GM12878 (cell line): ENCODE measurements around the gene MYD88. TPM values are rescaled to one million over a fixed set of nuclear protein-coding genes. Genes with fewer than 3 reads are reported as not detected.
A peak's percentile ranks its signal among the peaks of the same experiment; 100 is the strongest.
"Not testable (repeated sequence)": the region's sequence is repeated elsewhere in the genome, so short reads cannot be mapped to it uniquely, and the experiment has no call there.

ENCODE experiments used
- ATAC-seq: fragments of 200-7000 bp; cut with Tn5 transposase; 3 replicates; pipeline ENCODE4 v1.9.1; 2020; ENCODE audit warnings: mild to moderate bottlenecking, moderate library complexity
- BruUV-seq: library from RNA; stranded (reverse); fragments of 400-500 nt; replicated peaks from 2 replicates; lab custom pipeline; 2021; lab: Mats Ljungman, UMichigan
- CTCF ChIA-PET: fragments of 300-600 bp; sonication (Branson Sonifier 250); formaldehyde crosslinking; extraction: SDS; loops from one replicate; lab custom pipeline; 2021; ENCODE audit warnings: inconsistent platforms; lab: Yijun Ruan, JAX
- POLR2A ChIA-PET: fragments of 350-600 bp; formaldehyde crosslinking; extraction: SDS; loops from one replicate; lab custom pipeline; 2021; ENCODE audit warnings: inconsistent platforms; lab: Charles Lee
- RAD21 ChIA-PET: fragments of 300-600 bp; sonication (Branson Sonifier 250); formaldehyde crosslinking; loops from one replicate; lab custom pipeline; 2023; ENCODE audit warnings: antibody characterized with exemption; ENCODE audit not compliant: unreplicated experiment; lab: Charles Lee
- SMC1A ChIA-PET: fragments of 300-600 bp; sonication (Branson Sonifier 250); formaldehyde crosslinking; loops from one replicate; lab custom pipeline; 2023; ENCODE audit not compliant: unreplicated experiment, uncharacterized antibody; lab: Charles Lee
- DNase-seq: peaks from one replicate; pipeline ENCODE4 v3.0.0-alpha.2; 2011; ENCODE audit warnings: low read depth, low spot score
- FAIRE-seq: peaks from 3 replicates; lab custom pipeline; 2011; peaks lifted over from hg19 to GRCh38; lab: Jason Lieb, UNC
- H2AFZ ChIP-seq: 2 replicates; pipeline ENCODE4 v1.6.0; 2011; ENCODE audit warnings: low read depth, low read length, control low read depth; ENCODE audit not compliant: control insufficient read depth
- H3K27ac ChIP-seq: 2 replicates; pipeline ENCODE4 v1.5.1; 2011; ENCODE audit warnings: control low read depth; ENCODE audit not compliant: control insufficient read depth, insufficient read depth
- H3K27me3 ChIP-seq, 2 experiments: replicated peaks in 1 of 2; 2 replicates each; pipeline versions ENCODE4 v1.6.0 to v1.6.1; 2011; ENCODE audit warnings: low read length in 1 of 2; ENCODE audit not compliant: control insufficient read depth in 2 of 2, insufficient read depth in 2 of 2
- H3K36me3 ChIP-seq, 2 experiments: 2 replicates each; pipeline ENCODE4 v1.5.1; 2011; ENCODE audit warnings: low read length in 1 of 2; ENCODE audit not compliant: control insufficient read depth in 2 of 2, insufficient read depth in 2 of 2
- H3K4me1 ChIP-seq: 2 replicates; pipeline ENCODE4 v1.6.1; 2011; ENCODE audit warnings: mild to moderate bottlenecking, low read length, moderate library complexity, mixed read lengths; ENCODE audit not compliant: control insufficient read depth, insufficient read depth
- H3K4me2 ChIP-seq: 2 replicates; pipeline ENCODE4 v1.6.0; 2011; ENCODE audit warnings: control low read depth; ENCODE audit not compliant: control insufficient read depth, insufficient read depth
- H3K4me3 ChIP-seq: fragments of 200-600 bp; sonication (generic); 2 replicates; pipeline ENCODE4 v1.5.1; 2016
- H3K79me2 ChIP-seq: 2 replicates; pipeline ENCODE4 v1.6.0; 2011; ENCODE audit warnings: low read length; ENCODE audit not compliant: control insufficient read depth, insufficient read depth
- H3K9ac ChIP-seq: 2 replicates; pipeline ENCODE4 v1.8.0; 2011; ENCODE audit warnings: low read length, control low read depth, mixed read lengths; ENCODE audit not compliant: control insufficient read depth, insufficient read depth
- H3K9me3 ChIP-seq: replicated peaks from 3 replicates; pipeline ENCODE4 v1.5.1; 2011; ENCODE audit warnings: mild to moderate bottlenecking, low read length; ENCODE audit not compliant: control insufficient read depth, insufficient read depth
- H4K20me1 ChIP-seq: 2 replicates; pipeline ENCODE4 v1.6.0; 2011; ENCODE audit not compliant: control insufficient read depth, insufficient read depth
- ASH2L ChIP-seq: fragments of 300-600, 200-600 bp; sonication (generic); IDR thresholded peaks from 2 replicates; pipeline ENCODE4 v1.6.1; 2017; ENCODE audit warnings: low read depth, mild to moderate bottlenecking, borderline replicate concordance
- CTCF ChIP-seq, 3 experiments: IDR thresholded peaks in 2 of 3; conservative IDR thresholded peaks in 1 of 3; 2 replicates each; pipeline ENCODE4 v1.5.1; 2011; ENCODE audit warnings: low read depth in 3 of 3, low read length in 3 of 3, mild to moderate bottlenecking in 3 of 3, control low read depth in 2 of 3, moderate library complexity in 2 of 3, inconsistent platforms in 1 of 3, mixed read lengths in 1 of 3; ENCODE audit not compliant: control insufficient read depth in 2 of 3, insufficient read depth in 1 of 3; ENCODE audit errors: extremely low read depth in 1 of 3
- EZH2 ChIP-seq: IDR thresholded peaks from 2 replicates; pipeline ENCODE4 v1.6.1; 2012; ENCODE audit warnings: low read depth, mild to moderate bottlenecking, control low read depth, inconsistent platforms, low read length, borderline replicate concordance; ENCODE audit not compliant: control insufficient read depth
- GABPA ChIP-seq: IDR thresholded peaks from 2 replicates; pipeline ENCODE4 v1.6.1; 2014; ENCODE audit warnings: antibody characterized with exemption, low read depth, mild to moderate bottlenecking, inconsistent platforms
- MTA2 ChIP-seq: fragments of 450-650 bp; IDR thresholded peaks from 2 replicates; pipeline ENCODE4 v1.6.1; 2016; ENCODE audit warnings: low read depth, mild to moderate bottlenecking, moderate library complexity
- NFYA ChIP-seq: IDR thresholded peaks from 2 replicates; pipeline ENCODE4 v1.6.1; 2011; ENCODE audit warnings: low read depth, mild to moderate bottlenecking, low read length, improper control_type of control experiment, borderline replicate concordance
- PKNOX1 ChIP-seq: fragments of 450-650 bp; IDR thresholded peaks from 2 replicates; pipeline ENCODE4 v1.6.1; 2016; ENCODE audit warnings: mild to moderate bottlenecking
- PRDM15 ChIP-seq: fragments of 450-650 bp; formaldehyde crosslinking; IDR thresholded peaks from 2 replicates; pipeline ENCODE4 v1.4.0; 2020; ENCODE audit warnings: mild to moderate bottlenecking, moderate library complexity
- RB1 ChIP-seq: fragments of 450-650 bp; formaldehyde crosslinking; IDR thresholded peaks from 2 replicates; pipeline ENCODE4 v1.6.1; 2017; ENCODE audit warnings: mild to moderate bottlenecking, borderline replicate concordance
- RBBP5 ChIP-seq: fragments of 200-600 bp; sonication (generic); conservative IDR thresholded peaks from 2 replicates; pipeline ENCODE4 v1.6.1; 2016
- WGBS: methylation state at CpG from one replicate; pipeline ENCODE4 v1.1.6; 2016; ENCODE audit warnings: low lambda C conversion rate; ENCODE audit not compliant: insufficient replicate concordance, insufficient coverage; ENCODE audit errors: missing lambda C conversion rate; 5-methylcytosine and 5-hydroxymethylcytosine counted together
- in situ Hi-C: fragments of 300-500 bp; cut with MboI; formaldehyde crosslinking; loops from 9 replicates; pipeline ENCODE4 v1.14.3; 2018; ENCODE audit warnings: mixed read lengths
- intact Hi-C: fragments of 100-400 bp; cut with micrococcal nuclease; formaldehyde crosslinking; loops from one replicate; pipeline ENCODE4 v1.14.2; 2022; ENCODE audit not compliant: unreplicated experiment
- polyA plus RNA-seq, 11 experiments: library from polyadenylated mRNA; depleted of rRNA in 4 of 11; unstranded in 6 of 11; stranded (reverse) in 5 of 11; fragments of >200 nt; fragmentation: Nextera tagmentation in 4 of 11; fragmentation: Illumina TruSeq in 1 of 11; extraction: Ambion mirVana in 4 of 11; extraction: Trizol in 1 of 11; gene quantifications; 1 replicate in 1 of 11; 2 replicates in 10 of 11; pipeline versions ENCODE4 v1.2.1 to v1.2.3, GENCODE V29; 2011 to 2016; ENCODE audit warnings: inconsistent platforms in 2 of 11, missing spikeins in 2 of 11, low read depth in 1 of 11
- total RNA-seq, 4 experiments: library from RNA; depleted of rRNA in 3 of 4; stranded (reverse); fragments of >200 nt in 3 of 4; fragmentation: Illumina TruSeq in 1 of 4; extraction: Trizol in 1 of 4; gene quantifications; 2 replicates each; pipeline versions ENCODE4 v1.2.1 to v1.2.3, GENCODE V29; 2013 to 2021

The MYD88 gene
- total and polyA plus RNA-seq, 10 of the 15 experiments (the other 5 are each of a cell fraction or from before 2014, with no cell fraction given), result 5.5 to 84.8 (median 67.5) TPM

DNA sequence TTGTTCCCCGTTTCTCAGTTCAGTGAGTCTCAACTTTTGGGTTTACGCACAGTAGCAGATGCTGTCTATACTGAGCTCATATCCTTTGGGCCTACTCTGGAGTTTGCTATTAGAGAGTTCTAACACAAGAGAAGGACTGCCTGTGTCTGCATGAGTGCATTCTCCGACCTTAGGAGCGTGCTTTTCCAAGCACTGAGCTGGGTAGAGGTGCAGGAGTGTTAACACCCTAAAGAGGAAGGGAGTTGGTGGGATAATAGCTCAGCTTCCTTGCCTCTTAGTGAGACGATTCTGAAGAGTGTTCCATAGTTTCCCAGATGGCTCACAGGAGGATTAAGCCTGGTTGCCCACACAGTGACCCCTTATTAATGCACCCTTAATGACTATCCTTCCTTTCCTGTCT is 20.0 kb downstream of the MYD88 start:
- intact Hi-C loops (no loop called here), in situ Hi-C loops (no loop called here)
- Histone ChIP-seq H3K4me2 (no peak overlapping the region), H3K4me1 (peaks cover 3% of the 10 kb centered on the region; the same call in 1 of the 2 replicates), H3K36me3 (no peaks in the 10 kb centered on the region), H3K9ac (no peak overlapping the region), H4K20me1 (no peaks in the 10 kb centered on the region), H3K27ac (no peak overlapping the region), H3K27me3 (no peaks in the 10 kb centered on the region), H3K9me3 (peaks cover 2% of the 10 kb centered on the region; the same call in 1 of the 3 replicates), H3K79me2 (no peaks in the 10 kb centered on the region), H3K4me3 (no peak overlapping the region), H2AFZ (peak overlapping the region; percentile 41)
- POLR2A ChIA-PET, result interaction anchor here (1.2 to 7.2 kb wide), 6 partner anchors 7 to 161 kb away, joined by 3 to 100 read pairs (median 6); partner anchors contain the start of genes ACAA1 and OXSR1
- CTCF ChIA-PET, result interaction anchor here (0.6 to 1.8 kb wide), 5 partner anchors 9 to 322 kb away, joined by 3 to 5 read pairs (median 3); no protein-coding TSS in a partner anchor
- SMC1A ChIA-PET, result interaction anchor here (0.8 to 10.2 kb wide), 5 partner anchors 8 to 103 kb away, joined by 3 to 89 read pairs (median 4); partner anchors contain the start of genes ACAA1 and MYD88
- TF ChIP-seq GABPA (no peak), RB1 (no peak), NFYA (no peak), PRDM15 (no peak), CTCF (IDR thresholded peaks at IDR 0.05 in 2 of 3, conservative IDR thresholded peaks at IDR 0.05 in 1 of 3; ENCODE audit: control insufficient read depth in 2 of 3, extremely low read depth in 1 of 3, insufficient read depth in 1 of 3, low read depth in 3 of 3, low read length in 3 of 3) (no peak), EZH2 (no peak), RBBP5 (no peak), MTA2 (no peak), ASH2L (no peak), PKNOX1 (no peak)
- BruUV-seq, result no TSS peak
- FAIRE-seq, result no peak
- RAD21 ChIA-PET, result interaction anchor here (1.1 to 1.9 kb wide), 4 partner anchors 9 to 73 kb away, joined by 3 to 4 read pairs (median 3); partner anchors contain the start of gene ACAA1
- DNase-seq, result no peak
- no peak for ATAC-seq
- 69% methylated on average over 5 of the region's 5 CpGs for WGBS

- ATAC-seq, H2AFZ ChIP-seq, POLR2A ChIA-PET, H3K79me2 ChIP-seq, DNase-seq, H3K4me3 ChIP-seq, H3K9ac ChIP-seq, H3K27me3 ChIP-seq, in situ Hi-C loops, CTCF ChIA-PET, H3K27ac ChIP-seq, FAIRE-seq, RAD21 ChIA-PET, H3K4me1 ChIP-seq, H3K9me3 ChIP-seq, BruUV-seq, H3K36me3 ChIP-seq, SMC1A ChIA-PET, H3K4me2 ChIP-seq, intact Hi-C loops, H4K20me1 ChIP-seq: not testable (repeated sequence)
- 96% methylated on average over 11 of the region's 11 CpGs for WGBS
Observed at GRCh38 chr3:38160704-38161103, 22.2 kb downstream of the MYD88 start.
